ENCODE measurements around the gene CALML4.

CALML4 gene

DNA sequence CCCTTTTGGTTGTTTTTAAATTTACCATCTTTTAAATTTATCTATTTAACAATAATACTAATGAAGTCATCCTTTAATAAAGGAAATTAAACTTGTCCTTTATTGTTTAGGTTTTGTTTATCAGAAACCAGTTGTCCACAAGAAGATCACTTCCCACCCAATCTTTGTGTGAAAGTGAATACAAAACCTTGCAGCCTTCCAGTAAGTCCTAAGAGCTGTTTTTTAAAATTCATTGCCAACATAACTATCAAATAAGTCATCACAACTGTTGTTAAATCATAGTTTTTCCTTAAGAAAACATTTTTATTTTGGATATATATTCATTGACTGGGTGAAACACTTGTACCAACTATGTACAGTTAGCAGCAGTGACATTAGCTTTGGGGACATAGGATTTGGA lies 59.4 kb downstream of the CALML4 start:
- TF ChIP-seq ARNTL (CRISPR knock-in tag; IDR thresholded peaks at IDR 0.05; ENCODE audit: borderline replicate concordance, low read depth) (no peak), BACH2 (CRISPR knock-in tag; IDR thresholded peaks at IDR 0.05; ENCODE audit: borderline replicate concordance) (no peak), CSDC2 (CRISPR knock-in tag; IDR thresholded peaks at IDR 0.05) (no peak), ZNF70 (CRISPR knock-in tag; IDR thresholded peaks at IDR 0.05) (no peak), ZC3H10 (CRISPR knock-in tag; IDR thresholded peaks at IDR 0.05) (no peak), PPARA (CRISPR knock-in tag; IDR thresholded peaks at IDR 0.05; ENCODE audit: borderline replicate concordance) (no peak), ZFP30 (CRISPR knock-in tag; IDR thresholded peaks at IDR 0.05) (no peak), ZFP3 (CRISPR knock-in tag; IDR thresholded peaks at IDR 0.05) (no peak), TSHZ2 (CRISPR knock-in tag; IDR thresholded peaks at IDR 0.05) (no peak), RARB (CRISPR knock-in tag; IDR thresholded peaks at IDR 0.05) (no peak), SNAI2 (CRISPR knock-in tag; IDR thresholded peaks at IDR 0.05) (no peak), TOX (CRISPR knock-in tag; IDR thresholded peaks at IDR 0.05; ENCODE audit: borderline replicate concordance) (no peak), OSR1 (CRISPR knock-in tag; IDR thresholded peaks at IDR 0.05) (no peak), GLIS3 (CRISPR knock-in tag; IDR thresholded peaks at IDR 0.05) (no peak), ISL1 (CRISPR knock-in tag; IDR thresholded peaks at IDR 0.05) (no peak), PATZ1 (CRISPR knock-in tag; IDR thresholded peaks at IDR 0.05; ENCODE audit: borderline replicate concordance) (no peak), ESRRG (CRISPR knock-in tag; IDR thresholded peaks at IDR 0.05) (no peak)
- TF ChIP-seq, protein P1, sequence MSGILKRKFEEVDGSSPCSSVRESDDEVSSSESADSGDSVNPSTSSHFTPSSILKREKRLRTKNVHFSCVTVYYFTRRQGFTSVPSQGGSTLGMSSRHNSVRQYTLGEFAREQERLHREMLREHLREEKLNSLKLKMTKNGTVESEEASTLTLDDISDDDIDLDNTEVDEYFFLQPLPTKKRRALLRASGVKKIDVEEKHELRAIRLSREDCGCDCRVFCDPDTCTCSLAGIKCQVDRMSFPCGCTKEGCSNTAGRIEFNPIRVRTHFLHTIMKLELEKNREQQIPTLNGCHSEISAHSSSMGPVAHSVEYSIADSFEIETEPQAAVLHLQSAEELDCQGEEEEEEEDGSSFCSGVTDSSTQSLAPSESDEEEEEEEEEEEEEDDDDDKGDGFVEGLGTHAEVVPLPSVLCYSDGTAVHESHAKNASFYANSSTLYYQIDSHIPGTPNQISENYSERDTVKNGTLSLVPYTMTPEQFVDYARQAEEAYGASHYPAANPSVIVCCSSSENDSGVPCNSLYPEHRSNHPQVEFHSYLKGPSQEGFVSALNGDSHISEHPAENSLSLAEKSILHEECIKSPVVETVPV (CRISPR knock-in tag; IDR thresholded peaks at IDR 0.05) = no peak
- TF ChIP-seq, protein P2, sequence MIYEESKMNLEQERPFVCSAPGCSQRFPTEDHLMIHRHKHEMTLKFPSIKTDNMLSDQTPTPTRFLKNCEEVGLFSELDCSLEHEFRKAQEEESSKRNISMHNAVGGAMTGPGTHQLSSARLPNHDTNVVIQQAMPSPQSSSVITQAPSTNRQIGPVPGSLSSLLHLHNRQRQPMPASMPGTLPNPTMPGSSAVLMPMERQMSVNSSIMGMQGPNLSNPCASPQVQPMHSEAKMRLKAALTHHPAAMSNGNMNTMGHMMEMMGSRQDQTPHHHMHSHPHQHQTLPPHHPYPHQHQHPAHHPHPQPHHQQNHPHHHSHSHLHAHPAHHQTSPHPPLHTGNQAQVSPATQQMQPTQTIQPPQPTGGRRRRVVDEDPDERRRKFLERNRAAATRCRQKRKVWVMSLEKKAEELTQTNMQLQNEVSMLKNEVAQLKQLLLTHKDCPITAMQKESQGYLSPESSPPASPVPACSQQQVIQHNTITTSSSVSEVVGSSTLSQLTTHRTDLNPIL (CRISPR knock-in tag; IDR thresholded peaks at IDR 0.05; ENCODE audit: low read depth) = no peak
- TF ChIP-seq, protein P3, sequence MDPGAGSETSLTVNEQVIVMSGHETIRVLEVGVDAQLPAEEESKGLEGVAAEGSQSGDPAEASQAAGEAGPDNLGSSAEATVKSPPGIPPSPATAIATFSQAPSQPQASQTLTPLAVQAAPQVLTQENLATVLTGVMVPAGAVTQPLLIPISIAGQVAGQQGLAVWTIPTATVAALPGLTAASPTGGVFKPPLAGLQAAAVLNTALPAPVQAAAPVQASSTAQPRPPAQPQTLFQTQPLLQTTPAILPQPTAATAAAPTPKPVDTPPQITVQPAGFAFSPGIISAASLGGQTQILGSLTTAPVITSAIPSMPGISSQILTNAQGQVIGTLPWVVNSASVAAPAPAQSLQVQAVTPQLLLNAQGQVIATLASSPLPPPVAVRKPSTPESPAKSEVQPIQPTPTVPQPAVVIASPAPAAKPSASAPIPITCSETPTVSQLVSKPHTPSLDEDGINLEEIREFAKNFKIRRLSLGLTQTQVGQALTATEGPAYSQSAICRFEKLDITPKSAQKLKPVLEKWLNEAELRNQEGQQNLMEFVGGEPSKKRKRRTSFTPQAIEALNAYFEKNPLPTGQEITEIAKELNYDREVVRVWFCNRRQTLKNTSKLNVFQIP (CRISPR knock-in tag; IDR thresholded peaks at IDR 0.05; ENCODE audit: borderline replicate concordance, low read depth) = no peak
- no peak for ATAC-seq

- no peak for ATAC-seq
- TF ChIP-seq, protein P3 (CRISPR knock-in tag; IDR thresholded peaks at IDR 0.05; ENCODE audit: borderline replicate concordance, low read depth) = no peak
- no peak for TF ChIP-seq ZC3H10 (CRISPR knock-in tag; IDR thresholded peaks at IDR 0.05)
- TF ChIP-seq CSDC2 (CRISPR knock-in tag; IDR thresholded peaks at IDR 0.05) = no peak
- TF ChIP-seq TOX (CRISPR knock-in tag; IDR thresholded peaks at IDR 0.05; ENCODE audit: borderline replicate concordance) = no peak
Measured at GRCh38 chr15:68143785-68144184, 61.3 kb downstream of the CALML4 start.

- TF ChIP-seq RARB (CRISPR knock-in tag; IDR thresholded peaks at IDR 0.05) (no peak), ZC3H10 (CRISPR knock-in tag; IDR thresholded peaks at IDR 0.05) (no peak), ISL1 (CRISPR knock-in tag; IDR thresholded peaks at IDR 0.05) (no peak), ZNF8 (CRISPR knock-in tag; IDR thresholded peaks at IDR 0.05) (no peak), ZFP3 (CRISPR knock-in tag; IDR thresholded peaks at IDR 0.05) (no peak), ZNF70 (CRISPR knock-in tag; IDR thresholded peaks at IDR 0.05) (no peak), ZNF565 (CRISPR knock-in tag; conservative IDR thresholded peaks at IDR 0.05; ENCODE audit: low read depth) (no peak), ESRRG (CRISPR knock-in tag; IDR thresholded peaks at IDR 0.05) (no peak), GLIS3 (CRISPR knock-in tag; IDR thresholded peaks at IDR 0.05) (no peak), ARNTL (CRISPR knock-in tag; IDR thresholded peaks at IDR 0.05; ENCODE audit: borderline replicate concordance, low read depth) (no peak), TCF4 (CRISPR knock-in tag; IDR thresholded peaks at IDR 0.05; ENCODE audit: borderline replicate concordance) (no peak), OSR1 (CRISPR knock-in tag; IDR thresholded peaks at IDR 0.05) (no peak), PPARA (CRISPR knock-in tag; IDR thresholded peaks at IDR 0.05; ENCODE audit: borderline replicate concordance) (no peak), CSDC2 (CRISPR knock-in tag; IDR thresholded peaks at IDR 0.05) (no peak), ZFP30 (CRISPR knock-in tag; IDR thresholded peaks at IDR 0.05) (no peak)
- TF ChIP-seq, protein P2 (CRISPR knock-in tag; IDR thresholded peaks at IDR 0.05; ENCODE audit: low read depth) = no peak
- TF ChIP-seq, protein P3 (CRISPR knock-in tag; IDR thresholded peaks at IDR 0.05; ENCODE audit: borderline replicate concordance, low read depth) = no peak
- ATAC-seq = no peak
Measured at GRCh38 chr15:68143129-68143528, 62.0 kb downstream of the CALML4 start.

Data from SK-N-SH treated with all-trans-retinoic acid at 6 μM for 48 hours (cell line).